ENCODE measurements around the gene LARP4B.

GRCh38 chr10:948347-948746 lies 16.8 kb upstream of the LARP4B start:
- TF ChIP-seq EZH2phosphoT487 (IDR thresholded peaks at IDR 0.05; ENCODE audit: borderline replicate concordance) (no peak), ZFX (IDR thresholded peaks at IDR 0.05) (no peak), ELF1 (IDR thresholded peaks at IDR 0.05; ENCODE audit: borderline replicate concordance, low read depth) (no peak), SP1 (IDR thresholded peaks at IDR 0.05; ENCODE audit: low read depth) (no peak), CTCF (IDR thresholded peaks at IDR 0.05 in 2 of 3, conservative IDR thresholded peaks at IDR 0.05 in 1 of 3; ENCODE audit: borderline replicate concordance in 1 of 3, insufficient read depth in 1 of 3, low read depth in 2 of 3, low read length in 2 of 3) (no peak), POLR2A (IDR thresholded peaks at IDR 0.05; ENCODE audit: borderline replicate concordance, extremely low read depth, insufficient read depth, insufficient read length) (no peak), CEBPB (IDR thresholded peaks at IDR 0.05; ENCODE audit: low read depth) (no peak), YY1 (IDR thresholded peaks at IDR 0.05; ENCODE audit: extremely low read depth, insufficient replicate concordance, low read depth, low read length) (no peak), MAX (IDR thresholded peaks at IDR 0.05) (no peak), CBX3 (IDR thresholded peaks at IDR 0.05; ENCODE audit: low read depth) (no peak), SRF (IDR thresholded peaks at IDR 0.05; ENCODE audit: low read depth) (no peak), POLR2AphosphoS5 (IDR thresholded peaks at IDR 0.05; ENCODE audit: low read depth, low read length) (no peak), ATF3 (IDR thresholded peaks at IDR 0.05) (no peak), JUND (IDR thresholded peaks at IDR 0.05) (no peak)

Data from HCT116 (cell line).